Measurements from ENCODE around the gene SHB.

GRCh38 chr9:37931592-37931991 lies 137.4 kb downstream of the SHB start:
- TF ChIP-seq POLR2A (IDR thresholded peaks at IDR 0.05) = no peak
- TF ChIP-seq CTCF (IDR thresholded peaks at IDR 0.05) = no peak
